HepG2 (cell line): Measurements from ENCODE around the gene RMDN2. TPM values are rescaled to one million over a fixed set of nuclear protein-coding genes. Genes with fewer than 3 reads are reported as not detected.
"Not testable (repeated sequence)": the region's sequence is repeated elsewhere in the genome, so short reads cannot be mapped to it uniquely, and the experiment has no call there.

ENCODE experiments used
- ATAC-seq: fragments of 200-7000 bp; cut with Tn5 transposase; 3 replicates; pipeline ENCODE4 v1.9.1; 2020; ENCODE audit warnings: mild to moderate bottlenecking, moderate library complexity
- BruUV-seq: library from RNA; stranded (reverse); fragments of 400-500 nt; replicated peaks from 2 replicates; lab custom pipeline; 2021; lab: Mats Ljungman, UMichigan
- CTCF ChIA-PET: fragments of 300-600 bp; formaldehyde crosslinking; extraction: SDS; loops from one replicate; lab custom pipeline; 2021; ENCODE audit warnings: low total read pairs, inconsistent platforms, low intra/inter-chr PET ratio; lab: Yijun Ruan, JAX
- POLR2A ChIA-PET: fragments of 350-600 bp; sonication (Branson Sonifier 250); formaldehyde crosslinking; loops from one replicate; lab custom pipeline; 2020; ENCODE audit warnings: antibody characterized with exemption, inconsistent platforms; lab: Yijun Ruan, JAX
- DNase-seq: peaks from one replicate; pipeline ENCODE4 v3.0.0-alpha.2; 2015; ENCODE audit warnings: low spot score
- FAIRE-seq: peaks from 3 replicates; lab custom pipeline; 2011; peaks lifted over from hg19 to GRCh38; lab: Jason Lieb, UNC
- H2AFZ ChIP-seq: one replicate; pipeline ENCODE4 v1.6.1; 2011; ENCODE audit warnings: low read length, inconsistent platforms
- H3K27ac ChIP-seq: fragments of 300-600 bp; 3 replicates; pipeline ENCODE4 v1.8.0; 2011; ENCODE audit warnings: mixed run types, mild to moderate bottlenecking, mixed read lengths, low read length, inconsistent platforms; ENCODE audit not compliant: insufficient read depth; ENCODE audit errors: extremely low read length
- H3K27me3 ChIP-seq, 2 experiments: fragments of 200-600 bp in 1 of 2; 2 replicates in 1 of 2; 3 replicates in 1 of 2; pipeline versions ENCODE4 v1.6.0 to v1.8.0; 2011; ENCODE audit warnings: low read length in 2 of 2, mild to moderate bottlenecking in 2 of 2, moderate library complexity in 2 of 2, inconsistent platforms in 1 of 2; ENCODE audit not compliant: insufficient read depth in 2 of 2, control insufficient read depth in 1 of 2
- H3K36me3 ChIP-seq, 2 experiments: fragments of 200-600 bp in 1 of 2; replicated peaks in 1 of 2; 2 replicates in 1 of 2; 3 replicates in 1 of 2; pipeline versions ENCODE4 v1.5.1 to v1.8.0; 2011; ENCODE audit warnings: low read length in 2 of 2, inconsistent platforms in 1 of 2; ENCODE audit not compliant: insufficient read depth in 2 of 2, control insufficient read depth in 1 of 2
- H3K4me1 ChIP-seq: 2 replicates; pipeline ENCODE4 v1.5.1; 2012; ENCODE audit warnings: low read length, inconsistent platforms; ENCODE audit not compliant: insufficient read depth
- H3K4me2 ChIP-seq: 2 replicates; pipeline ENCODE4 v1.6.0; 2011; ENCODE audit warnings: low read depth, low read length, inconsistent platforms
- H3K4me3 ChIP-seq, 3 experiments: fragments of 200-600 bp in 1 of 3; sonication (generic), shearing (Covaris generic) in 1 of 3; replicated peaks in 1 of 3; 2 replicates each; pipeline ENCODE4 v1.5.1; 2011 to 2016; ENCODE audit warnings: low read length in 3 of 3, inconsistent platforms in 2 of 3, low read depth in 2 of 3, mild to moderate bottlenecking in 2 of 3, control low read depth in 1 of 3, mixed read lengths in 1 of 3; ENCODE audit not compliant: insufficient read depth in 1 of 3
- H3K79me2 ChIP-seq: one replicate; pipeline ENCODE4 v1.6.1; 2011; ENCODE audit warnings: low read length, inconsistent platforms; ENCODE audit not compliant: insufficient read depth
- H3K9ac ChIP-seq: 2 replicates; pipeline ENCODE4 v1.6.0; 2011; ENCODE audit warnings: mild to moderate bottlenecking, low read depth, low read length, inconsistent platforms; ENCODE audit not compliant: insufficient read depth
- H3K9me3 ChIP-seq: 2 replicates; pipeline ENCODE4 v1.5.1; 2012; ENCODE audit warnings: mild to moderate bottlenecking, low read length
- H4K20me1 ChIP-seq: 2 replicates; pipeline ENCODE4 v1.6.0; 2011; ENCODE audit warnings: inconsistent platforms, mild to moderate bottlenecking, low read length, moderate library complexity; ENCODE audit not compliant: insufficient read depth
- EP300 ChIP-seq, 3 experiments: sonication (generic) in 1 of 3; formaldehyde crosslinking in 1 of 3; IDR thresholded peaks; 2 replicates each; pipeline versions ENCODE4 v1.5.1 to v1.6.1; 2011 to 2020; ENCODE audit warnings: low read depth in 2 of 3, low read length in 2 of 3, borderline replicate concordance in 1 of 3, improper control_type of control experiment in 1 of 3, mild to moderate bottlenecking in 1 of 3, missing genetic modification reagents in 1 of 3, moderate library complexity in 1 of 3
- PAXIP1 ChIP-seq: sonication (generic); formaldehyde crosslinking; conservative IDR thresholded peaks from 2 replicates; pipeline ENCODE4 v1.4.0; 2020; ENCODE audit warnings: mild to moderate bottlenecking, missing genetic modification reagents, moderate library complexity
- WGBS: methylation state at CpG from one replicate; pipeline ENCODE4 v1.1.6; 2017; ENCODE audit warnings: low lambda C conversion rate; 5-methylcytosine and 5-hydroxymethylcytosine counted together
- in situ Hi-C: cut with HindIII; loops from 2 replicates; pipeline ENCODE4 v1.10.0; 2017; ENCODE audit warnings: low pct_unique_long_range_greater_than_20kb; ENCODE audit not compliant: extremely low pct_ligation_motif_present
- intact Hi-C: fragments of 100-400 bp; cut with micrococcal nuclease; formaldehyde crosslinking; loops from one replicate; pipeline ENCODE4 v1.10.0; 2022; ENCODE audit not compliant: unreplicated experiment
- polyA plus RNA-seq, 8 experiments: library from polyadenylated mRNA; depleted of rRNA in 3 of 8; stranded (reverse) in 7 of 8; unstranded in 1 of 8; fragments of >200 nt; fragmentation: Illumina TruSeq in 4 of 8; extraction: Trizol in 4 of 8; gene quantifications; 2 replicates each; pipeline versions ENCODE4 v1.2.1 to v1.2.3, GENCODE V29; 2011 to 2016; ENCODE audit warnings: low read depth in 4 of 8, missing spikeins in 1 of 8, mixed read lengths in 1 of 8; ENCODE audit not compliant: insufficient read depth in 1 of 8
- total RNA-seq, 5 experiments: library from RNA; depleted of rRNA; stranded (reverse); fragments of >200 nt; fragmentation: Illumina TruSeq; extraction: Trizol; gene quantifications; 2 replicates each; pipeline ENCODE4 v1.2.3, GENCODE V29; 2016; ENCODE audit warnings: low read depth in 1 of 5

Gene RMDN2
- total and polyA plus RNA-seq, 2 of the 13 experiments (the other 11 are each of a cell fraction or from before 2014, with no cell fraction given), result 2.3 to 8.9 TPM

GRCh38 chr2:37928377-37928776 is 3.3 kb downstream of the RMDN2 start (continued):
- TF ChIP-seq PAXIP1 (CRISPR knock-in tag), result peak; percentile 41; the same call in 1 of the 2 replicates
- TF ChIP-seq EP300 (IDR thresholded peaks at IDR 0.05; ENCODE audit: low read depth in 2 of 2, low read length in 2 of 2), result peak in 1 of 2 experiments; percentile 68; a peak in 1 of 4 replicates
- no peak for TF ChIP-seq EP300 (CRISPR knock-in tag; IDR thresholded peaks at IDR 0.05; ENCODE audit: borderline replicate concordance)

GRCh38 chr2:37930392-37930791 is 5.3 kb downstream of the RMDN2 start:
- H3K79me2 ChIP-seq, H3K27ac ChIP-seq, H3K9me3 ChIP-seq, intact Hi-C loops, ATAC-seq, POLR2A ChIA-PET, H2AFZ ChIP-seq, DNase-seq, in situ Hi-C loops, H3K27me3 ChIP-seq, H3K9ac ChIP-seq, H3K4me3 ChIP-seq, H4K20me1 ChIP-seq, BruUV-seq, H3K4me2 ChIP-seq, H3K36me3 ChIP-seq, CTCF ChIA-PET, FAIRE-seq: not testable (repeated sequence)
- WGBS, result 91% methylated on average over 5 of the region's 5 CpGs
- H3K4me1 ChIP-seq, result peaks cover 28% of the 10 kb centered on the region

GRCh38 chr2:37932873-37933272 is 7.8 kb downstream of the RMDN2 start:
- FAIRE-seq, BruUV-seq, POLR2A ChIA-PET, in situ Hi-C loops, H3K27ac ChIP-seq, DNase-seq, H4K20me1 ChIP-seq, H3K9ac ChIP-seq, CTCF ChIA-PET, H3K36me3 ChIP-seq, H3K4me2 ChIP-seq, ATAC-seq, H3K4me3 ChIP-seq, H3K9me3 ChIP-seq, H3K79me2 ChIP-seq, H2AFZ ChIP-seq, intact Hi-C loops, H3K27me3 ChIP-seq: not testable (repeated sequence)
- H3K4me1 ChIP-seq, result peaks cover 12% of the 10 kb centered on the region
- WGBS, result 100% methylated on average over 12 of the region's 28 CpGs
